SKM-1 (cell line): ENCODE data around the gene DHFR.
"Not testable (repeated sequence)": the region's sequence is repeated elsewhere in the genome, so short reads cannot be mapped to it uniquely, and the experiment has no call there.

Experiments
- DNase-seq: peaks from one replicate; lab custom pipeline; 2025; ENCODE audit not compliant: unreplicated experiment; lab: John Stamatoyannopoulos, UW

Gene DHFR

GRCh38 chr5:80597500-80597899, 57.3 kb downstream of the DHFR start:
- DNase-seq, result no peak

DNA sequence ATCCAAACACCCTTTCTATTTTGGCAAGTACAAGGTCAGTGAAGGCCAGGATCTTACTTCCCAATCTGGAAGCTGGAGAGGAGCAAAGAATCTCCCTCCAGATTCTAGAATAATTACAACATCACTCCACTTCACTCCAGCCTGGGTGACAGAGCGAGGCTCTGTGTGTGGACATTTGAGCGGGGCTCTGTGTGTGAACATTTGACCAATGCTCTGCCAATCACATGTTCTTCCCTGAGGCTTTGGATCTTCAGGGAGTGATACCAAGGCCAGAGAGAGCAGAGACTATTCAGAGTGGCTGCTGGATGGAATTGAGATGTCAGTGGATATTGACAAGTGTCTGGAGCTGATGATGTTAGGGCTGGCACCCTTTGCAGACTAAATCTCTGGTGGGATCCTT, 60.0 kb downstream of the DHFR start:
- no peak for DNase-seq

- no peak for DNase-seq
Observed at GRCh38 chr5:80592761-80593160, 62.0 kb downstream of the DHFR start.

- DNase-seq, result no peak
Observed at GRCh38 chr5:80592105-80592504, 62.7 kb downstream of the DHFR start.

DNA sequence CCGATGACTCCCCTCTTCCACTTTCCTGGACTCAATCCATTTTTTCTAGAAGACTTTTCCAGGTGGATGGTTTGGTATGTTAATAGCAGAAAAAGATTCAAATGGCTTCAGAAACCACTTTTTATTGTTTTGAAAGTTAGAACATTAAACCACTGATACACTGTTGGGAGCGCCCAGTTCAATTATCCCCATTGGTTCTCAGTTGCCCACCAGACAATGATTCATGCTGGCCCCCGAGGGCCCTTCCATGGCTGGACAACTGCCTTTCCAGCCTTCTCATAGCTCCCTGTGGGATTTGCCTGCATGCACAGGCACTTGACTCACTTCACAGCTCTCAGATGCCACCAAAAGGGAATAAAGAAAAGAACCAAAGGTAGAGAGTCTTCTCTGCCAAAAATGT, 63.4 kb downstream of the DHFR start:
- no peak for DNase-seq

DNA sequence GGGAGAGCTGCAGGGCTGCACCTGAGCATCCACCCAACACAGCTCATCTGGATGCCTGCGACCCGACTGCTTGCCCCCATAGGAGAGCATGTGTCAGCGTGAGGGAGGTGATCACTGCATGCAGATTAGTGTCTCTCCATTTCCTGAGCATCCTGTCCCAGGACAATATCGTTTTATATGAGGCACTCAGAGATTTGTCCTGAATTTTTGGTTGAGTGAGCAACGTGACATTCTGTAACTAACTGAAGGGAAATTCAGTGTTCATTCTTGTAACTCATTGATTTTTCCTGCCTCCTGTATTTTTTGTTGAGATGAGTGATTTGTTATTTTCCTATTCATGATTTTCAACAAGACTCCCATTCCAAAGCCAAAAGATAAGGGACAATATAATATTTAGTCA, 64.0 kb downstream of the DHFR start:
- no peak for DNase-seq

DNA sequence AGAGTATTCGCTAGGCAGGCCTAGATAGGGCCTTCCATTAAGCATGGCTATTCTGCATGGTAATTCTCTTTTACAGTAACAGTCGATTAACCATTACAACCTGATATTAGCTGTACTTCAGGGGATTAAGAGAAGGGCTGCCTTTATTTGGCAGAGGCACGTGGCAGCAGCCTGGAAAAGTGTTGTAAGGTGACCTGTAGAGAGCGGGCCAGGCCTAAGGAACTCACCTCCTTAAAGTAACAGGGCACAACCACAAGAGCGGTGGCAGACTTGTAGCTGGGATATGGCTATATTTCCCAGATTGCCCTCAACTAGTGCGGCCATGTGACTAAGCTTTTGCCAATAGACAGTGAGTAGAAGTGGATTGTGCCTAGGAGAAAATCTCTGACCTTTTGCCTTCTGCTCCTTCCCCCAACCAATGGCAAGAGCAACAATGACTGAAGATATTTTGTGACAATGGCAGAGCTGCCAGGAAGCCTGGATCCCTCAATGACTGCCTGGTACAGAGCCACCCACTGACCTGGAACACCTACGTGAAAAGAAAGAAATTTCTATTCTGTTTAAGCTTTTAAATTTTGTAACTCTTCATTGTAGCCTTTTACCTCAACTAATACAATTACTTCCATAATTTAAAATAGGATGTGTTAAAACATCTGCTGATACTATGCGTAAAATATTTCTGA, 65.8 kb downstream of the DHFR start:
- DNase-seq, result no peak

GRCh38 chr5:80584770-80585169, 70.0 kb downstream of the DHFR start:
- no peak for DNase-seq

- not testable (repeated sequence) for DNase-seq
Observed at GRCh38 chr5:80580291-80580690, 74.5 kb downstream of the DHFR start.

GRCh38 chr5:80579050-80579449, 75.7 kb downstream of the DHFR start:
- DNase-seq, result no peak

- DNase-seq, result no peak
Observed at GRCh38 chr5:80577707-80578106, 77.1 kb downstream of the DHFR start.

- no peak for DNase-seq
Observed at GRCh38 chr5:80576383-80576782, 78.4 kb downstream of the DHFR start.
